ENCODE measurements around the gene MAP3K6. TPM values are rescaled to one million over a fixed set of nuclear protein-coding genes. Genes with fewer than 3 reads are reported as not detected.

The MAP3K6 gene
- total RNA-seq, 2 donors from 2014 or later, result 31.3 to 42.1 TPM

DNA sequence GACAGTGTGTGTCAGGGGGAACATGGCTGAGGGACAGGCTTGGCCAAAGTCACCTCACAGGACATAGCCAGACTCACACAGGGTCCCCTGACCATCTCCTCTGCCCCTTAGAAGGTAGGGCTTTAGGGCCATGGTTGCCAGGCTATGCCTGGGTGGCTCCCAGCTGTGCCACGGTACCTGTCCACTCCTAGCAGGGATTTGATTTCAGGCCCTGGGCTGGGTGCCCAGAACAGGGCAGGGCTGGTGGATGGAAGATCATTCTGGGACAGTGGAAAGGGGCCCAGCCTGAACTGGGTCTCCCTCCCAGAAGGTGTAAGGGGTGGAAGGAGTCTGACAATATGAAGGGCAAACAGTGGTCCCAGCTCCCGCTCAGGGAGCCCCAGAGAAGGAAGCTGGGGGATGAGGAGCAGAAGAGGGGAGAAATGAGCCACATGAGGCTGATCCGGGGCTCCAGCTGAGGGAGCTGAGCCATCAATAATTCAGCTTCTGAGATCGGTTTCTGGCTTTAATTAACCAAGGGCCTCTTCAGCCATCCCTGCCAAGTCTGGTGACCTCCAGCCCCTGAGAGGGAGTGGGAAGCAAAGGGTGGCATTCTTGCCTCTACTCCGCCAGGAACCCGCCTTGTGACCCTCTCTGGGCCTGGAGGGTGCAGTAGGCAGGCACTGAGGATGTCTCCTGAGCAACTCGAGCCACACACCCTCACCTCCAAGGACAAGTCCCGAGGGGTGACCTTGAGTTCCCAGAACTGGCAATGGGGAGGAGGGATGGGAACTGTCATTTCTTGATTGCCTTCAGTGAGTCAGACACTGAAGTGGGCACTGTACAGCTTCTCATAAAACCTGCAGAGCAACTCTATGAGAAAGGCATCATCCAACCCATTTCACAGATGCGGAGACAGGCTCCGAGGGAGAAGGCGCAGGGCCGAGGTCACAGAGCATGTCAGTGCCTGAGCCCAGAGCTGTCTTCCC lies 14.3 kb upstream of the MAP3K6 start:
- Histone ChIP-seq H3K9me3 (no peaks in the 10 kb centered on the region), H3K36me3 (no peaks in the 10 kb centered on the region), H3K27ac (no peak overlapping the region), H3K4me1 (peaks cover 0 to 17% of the 10 kb centered on the region in 2 donors), H3K4me3 (no peak overlapping the region), H3K27me3 (no peaks in the 10 kb centered on the region)
- TF ChIP-seq, protein P1, sequence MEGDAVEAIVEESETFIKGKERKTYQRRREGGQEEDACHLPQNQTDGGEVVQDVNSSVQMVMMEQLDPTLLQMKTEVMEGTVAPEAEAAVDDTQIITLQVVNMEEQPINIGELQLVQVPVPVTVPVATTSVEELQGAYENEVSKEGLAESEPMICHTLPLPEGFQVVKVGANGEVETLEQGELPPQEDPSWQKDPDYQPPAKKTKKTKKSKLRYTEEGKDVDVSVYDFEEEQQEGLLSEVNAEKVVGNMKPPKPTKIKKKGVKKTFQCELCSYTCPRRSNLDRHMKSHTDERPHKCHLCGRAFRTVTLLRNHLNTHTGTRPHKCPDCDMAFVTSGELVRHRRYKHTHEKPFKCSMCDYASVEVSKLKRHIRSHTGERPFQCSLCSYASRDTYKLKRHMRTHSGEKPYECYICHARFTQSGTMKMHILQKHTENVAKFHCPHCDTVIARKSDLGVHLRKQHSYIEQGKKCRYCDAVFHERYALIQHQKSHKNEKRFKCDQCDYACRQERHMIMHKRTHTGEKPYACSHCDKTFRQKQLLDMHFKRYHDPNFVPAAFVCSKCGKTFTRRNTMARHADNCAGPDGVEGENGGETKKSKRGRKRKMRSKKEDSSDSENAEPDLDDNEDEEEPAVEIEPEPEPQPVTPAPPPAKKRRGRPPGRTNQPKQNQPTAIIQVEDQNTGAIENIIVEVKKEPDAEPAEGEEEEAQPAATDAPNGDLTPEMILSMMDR (IDR thresholded peaks at IDR 0.05), result no peak
- no peak for DNase-seq (ENCODE audit: low spot score)

DNA sequence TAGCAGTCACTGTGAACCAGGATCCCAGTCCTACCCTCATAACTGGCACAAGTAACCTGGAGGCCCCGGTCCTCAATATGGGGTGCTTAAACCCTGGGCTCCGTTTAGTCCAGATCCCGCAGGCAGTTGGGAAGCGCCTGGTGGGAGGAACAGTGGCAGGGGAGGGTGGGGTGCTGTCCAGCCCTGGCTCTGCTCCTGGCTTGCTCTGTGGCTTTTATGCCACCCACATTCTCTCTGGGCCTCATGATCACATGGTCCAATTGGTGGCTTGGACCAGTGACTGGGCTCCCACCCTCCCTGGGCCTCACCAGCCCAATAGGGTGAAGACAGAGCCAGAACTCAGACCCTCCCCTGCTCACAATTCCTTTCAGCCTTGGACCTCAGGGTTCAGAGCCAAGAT lies 13.5 kb upstream of the MAP3K6 start:
- H3K27ac ChIP-seq, result no peak overlapping the region
- H3K9me3 ChIP-seq, result no peaks in the 10 kb centered on the region
- H3K27me3 ChIP-seq, result no peaks in the 10 kb centered on the region
- TF ChIP-seq, protein P1 (IDR thresholded peaks at IDR 0.05), result no peak
- no peak overlapping the region for H3K4me3 ChIP-seq
- DNase-seq (ENCODE audit: low spot score), result no peak
- H3K4me1 ChIP-seq, result peaks cover 0 to 17% of the 10 kb centered on the region in 2 donors
- H3K36me3 ChIP-seq, result no peaks in the 10 kb centered on the region

DNA sequence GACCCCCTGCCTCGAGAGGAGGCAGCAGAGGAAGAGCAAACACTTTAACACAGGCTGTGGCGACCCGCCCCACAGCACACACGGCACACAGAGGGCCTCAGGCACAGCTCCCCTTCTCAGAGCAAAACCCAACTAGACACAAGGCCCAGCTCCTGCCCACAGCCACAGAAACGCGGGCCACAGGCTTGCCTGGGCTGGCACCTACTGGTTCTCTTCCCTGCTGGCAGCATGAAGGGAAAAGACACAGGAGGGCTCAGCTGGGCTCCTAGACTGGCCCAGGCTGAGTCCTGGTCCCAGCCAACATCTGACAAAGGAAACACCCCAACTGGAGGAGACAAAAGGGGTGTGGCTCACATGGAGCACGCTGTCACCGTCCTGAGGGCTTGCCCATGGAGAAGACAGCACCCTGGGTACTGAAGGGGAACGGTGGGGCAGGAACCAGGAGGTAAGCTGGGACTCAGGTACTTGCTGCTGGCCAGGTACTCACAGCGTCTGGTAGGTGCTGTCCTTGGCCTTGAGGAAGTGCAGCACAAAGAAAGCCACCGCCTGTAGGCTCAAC lies 12.9 kb upstream of the MAP3K6 start:
- no peaks in the 10 kb centered on the region for H3K36me3 ChIP-seq
- no peak for DNase-seq (ENCODE audit: low spot score)
- peaks cover 0 to 17% of the 10 kb centered on the region in 2 donors for H3K4me1 ChIP-seq
- TF ChIP-seq, protein P1 (IDR thresholded peaks at IDR 0.05), result no peak
- no peaks in the 10 kb centered on the region for H3K27me3 ChIP-seq
- H3K9me3 ChIP-seq, result no peaks in the 10 kb centered on the region
- H3K4me3 ChIP-seq, result no peak overlapping the region
- H3K27ac ChIP-seq, result no peak overlapping the region

DNA sequence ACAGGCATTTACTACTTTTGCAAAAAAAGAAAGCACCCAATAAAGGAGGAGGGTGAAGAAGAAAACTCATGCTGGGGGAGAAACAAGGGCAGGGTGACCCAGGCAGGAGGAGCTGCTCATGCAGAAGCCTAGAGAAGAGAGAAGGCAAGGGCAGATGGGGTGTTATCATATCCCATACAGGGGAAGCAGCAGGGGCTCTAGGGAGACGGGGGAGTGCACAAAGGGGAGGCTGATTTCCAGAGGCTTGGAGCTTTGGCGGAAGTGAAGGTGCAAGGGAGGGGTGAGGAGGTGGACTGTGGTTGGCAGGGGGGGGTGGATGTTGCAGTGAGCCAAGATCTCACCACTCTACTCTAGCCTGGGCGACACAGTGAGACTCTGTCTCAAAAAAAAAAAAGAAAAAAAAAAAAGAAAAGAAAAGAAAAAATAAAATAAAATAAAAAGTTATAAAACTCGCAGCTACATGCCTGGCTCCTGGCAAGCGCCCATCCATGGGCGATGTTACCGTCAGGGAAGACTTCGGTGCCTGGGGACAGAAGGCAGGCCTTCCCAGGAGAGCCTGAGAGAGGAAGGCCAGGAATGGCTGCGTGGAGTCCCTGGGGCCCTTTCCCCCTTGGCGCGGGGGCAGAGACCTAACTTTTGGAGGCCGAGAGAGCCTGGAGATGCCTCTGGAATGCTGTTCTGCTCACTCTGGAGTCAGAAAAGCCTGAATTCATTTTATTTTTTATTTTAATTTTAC lies 11.2 kb upstream of the MAP3K6 start:
- no peak overlapping the region for H3K4me3 ChIP-seq
- TF ChIP-seq, protein P1 (IDR thresholded peaks at IDR 0.05), result no peak
- no peaks in the 10 kb centered on the region for H3K9me3 ChIP-seq
- peaks cover 0 to 13% of the 10 kb centered on the region in 2 donors for H3K4me1 ChIP-seq
- no peak for DNase-seq (ENCODE audit: low spot score)
- H3K27ac ChIP-seq, result no peak overlapping the region
- no peaks in the 10 kb centered on the region for H3K27me3 ChIP-seq
- H3K36me3 ChIP-seq, result no peaks in the 10 kb centered on the region

DNA sequence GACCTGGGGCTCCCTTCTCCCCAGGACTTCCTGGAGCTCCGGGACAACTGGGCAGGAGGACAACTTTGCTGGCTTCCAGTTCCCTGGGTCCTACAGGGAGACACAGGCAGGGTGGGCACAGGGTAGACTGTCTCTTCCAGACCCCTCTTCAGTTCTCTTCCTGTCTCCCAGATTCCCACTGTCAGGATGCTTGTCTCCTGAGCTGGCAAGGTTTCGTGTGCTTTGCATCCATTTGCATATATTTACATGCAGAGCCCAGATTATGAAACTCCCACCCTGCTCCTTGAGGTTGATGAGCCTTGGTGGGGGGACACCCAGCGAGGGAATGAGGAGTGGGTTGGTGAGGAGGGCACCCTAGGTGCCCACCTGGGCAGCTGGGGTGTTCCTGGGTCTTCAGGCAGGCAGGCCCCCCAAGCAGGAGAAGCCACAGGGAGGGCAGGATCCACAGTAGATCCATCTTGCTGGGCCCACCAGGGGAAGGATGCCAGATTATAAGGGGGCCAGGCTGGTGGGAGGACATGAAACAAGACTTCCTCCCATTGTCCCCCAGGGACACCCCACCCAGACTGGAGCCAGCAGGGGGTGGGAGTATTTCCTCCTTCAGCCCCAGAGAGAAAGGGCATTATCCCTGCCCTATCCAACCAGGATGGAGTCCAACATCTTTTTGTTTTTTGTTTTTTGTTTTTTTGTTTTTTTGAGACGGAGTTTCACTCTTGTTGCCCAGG lies 7.8 kb upstream of the MAP3K6 start, which contains the start of gene FCN3:
FCN3 (minus strand) TSS at position 463 of the 725 bp plus-strand sequence; CDS start at position 457, 6 bp downstream.
- no peaks in the 10 kb centered on the region for H3K9me3 ChIP-seq
- H3K4me1 ChIP-seq, result peaks cover 0 to under 1% of the 10 kb centered on the region in 2 donors
- H3K27me3 ChIP-seq, result no peaks in the 10 kb centered on the region
- H3K4me3 ChIP-seq, result no peak within 1 kb of the TSS
- H3K27ac ChIP-seq, result peak within 1 kb of the TSS; percentile 42 to 53
- TF ChIP-seq, protein P1 (IDR thresholded peaks at IDR 0.05), result no peak
- H3K36me3 ChIP-seq, result no peaks in the 10 kb centered on the region
- no peak for DNase-seq (ENCODE audit: low spot score)
